K562 (cell line): ENCODE results near the gene ZNF296. TPM values are rescaled to one million over a fixed set of nuclear protein-coding genes. Genes with fewer than 3 reads are reported as not detected.

Experiments
- ATAC-seq: fragments of 200-7000 bp; cut with Tn5 transposase; 3 replicates; pipeline ENCODE4 v1.9.1; 2020; ENCODE audit warnings: moderate library complexity
- BruUV-seq: library from RNA; stranded (reverse); fragments of 400-500 nt; replicated peaks from 2 replicates; lab custom pipeline; 2021; lab: Mats Ljungman, UMichigan
- CTCF ChIA-PET: fragments of 300-600 bp; formaldehyde crosslinking; extraction: SDS; loops from one replicate; lab custom pipeline; 2021; ENCODE audit warnings: low intra/inter-chr PET ratio; lab: Yijun Ruan, JAX
- POLR2A ChIA-PET: fragments of 300-600, 350-650 bp; sonication (Branson Sonifier 250); formaldehyde crosslinking; extraction: SDS; loops from one replicate; lab custom pipeline; 2021; ENCODE audit warnings: antibody characterized with exemption, inconsistent platforms; lab: Yijun Ruan, JAX
- DNase-seq, 4 experiments: peaks; one replicate each; pipeline versions ENCODE4 v3.0.0 to v3.0.0-alpha.2; 2011 to 2018; ENCODE audit warnings: low spot score in 3 of 4, mixed read lengths in 3 of 4; ENCODE audit errors: extremely low read depth in 1 of 4
- FAIRE-seq: peaks from 2 replicates; lab custom pipeline; 2011; peaks lifted over from hg19 to GRCh38; lab: Jason Lieb, UNC
- H2AFZ ChIP-seq: 2 replicates; pipeline ENCODE4 v1.6.0; 2011; ENCODE audit warnings: low read depth, low read length, control low read depth, inconsistent platforms
- H3K27ac ChIP-seq: fragments of 200-600 bp; 3 replicates; pipeline ENCODE4 v1.8.0; 2011; ENCODE audit warnings: low read depth, mild to moderate bottlenecking, control low read depth, inconsistent platforms, low read length, moderate library complexity, mixed read lengths; ENCODE audit errors: extremely low read depth
- H3K27me3 ChIP-seq, 2 experiments: fragments of 300-600 bp in 1 of 2; 2 replicates in 1 of 2; 3 replicates in 1 of 2; pipeline versions ENCODE4 v1.6.0 to v1.8.0; 2011; ENCODE audit warnings: inconsistent platforms in 2 of 2, low read length in 2 of 2, mild to moderate bottlenecking in 1 of 2, mixed read lengths in 1 of 2, moderate library complexity in 1 of 2; ENCODE audit not compliant: control insufficient read depth in 2 of 2, insufficient read depth in 2 of 2
- H3K36me3 ChIP-seq: fragments of 300-600 bp; 3 replicates; pipeline ENCODE4 v1.8.0; 2011; ENCODE audit warnings: mild to moderate bottlenecking, low read length, inconsistent platforms; ENCODE audit not compliant: control insufficient read depth, insufficient read depth
- H3K4me1 ChIP-seq, 2 experiments: fragments of 200-600 bp in 1 of 2; replicated peaks in 1 of 2; 2 replicates in 1 of 2; 3 replicates in 1 of 2; pipeline versions ENCODE4 v1.5.1 to v1.8.0; 2011; ENCODE audit warnings: inconsistent platforms in 2 of 2, low read length in 2 of 2, mild to moderate bottlenecking in 1 of 2, mixed read lengths in 1 of 2, moderate library complexity in 1 of 2; ENCODE audit not compliant: control insufficient read depth in 2 of 2, insufficient read depth in 2 of 2
- H3K4me2 ChIP-seq: 2 replicates; pipeline ENCODE4 v1.6.1; 2011; ENCODE audit warnings: low read length, control low read depth, inconsistent platforms, mixed read lengths; ENCODE audit not compliant: insufficient read depth
- H3K4me3 ChIP-seq: fragments of 200-600 bp; sonication (generic), shearing (Covaris generic); 2 replicates; pipeline ENCODE4 v1.5.1; 2016; ENCODE audit warnings: control low read depth, inconsistent platforms
- H3K79me2 ChIP-seq: fragments of 200-600 bp; 3 replicates; pipeline ENCODE4 v1.8.0; 2011; ENCODE audit warnings: low read length, inconsistent platforms; ENCODE audit not compliant: control insufficient read depth, insufficient read depth
- H3K9ac ChIP-seq, 2 experiments: 2 replicates each; pipeline versions ENCODE4 v1.6.0 to v1.6.1; 2011; ENCODE audit warnings: low read depth in 2 of 2, low read length in 2 of 2, control low read depth in 1 of 2, inconsistent platforms in 1 of 2, mild to moderate bottlenecking in 1 of 2, mixed read lengths in 1 of 2; ENCODE audit not compliant: insufficient read depth in 1 of 2
- H3K9me1 ChIP-seq: one replicate; pipeline ENCODE4 v1.6.0; 2011; ENCODE audit warnings: inconsistent platforms, mild to moderate bottlenecking, low read length, moderate library complexity; ENCODE audit not compliant: control insufficient read depth, insufficient read depth
- H3K9me3 ChIP-seq: replicated peaks from 2 replicates; pipeline ENCODE4 v1.5.1; 2011; ENCODE audit warnings: low read depth, low read length, inconsistent platforms; ENCODE audit not compliant: control insufficient read depth, insufficient read depth
- H4K20me1 ChIP-seq: replicated peaks from 2 replicates; pipeline ENCODE4 v1.6.1; 2011; ENCODE audit warnings: low read length, inconsistent platforms, mixed read lengths; ENCODE audit not compliant: control insufficient read depth, insufficient read depth
- ARHGAP35 ChIP-seq: fragments of 450-650 bp; IDR thresholded peaks from 2 replicates; pipeline ENCODE4 v1.6.1; 2018; ENCODE audit not compliant: partially characterized antibody
- BRD9 ChIP-seq: fragments of 450-650 bp; IDR thresholded peaks from 2 replicates; pipeline ENCODE4 v1.6.1; 2018; ENCODE audit warnings: low read depth; ENCODE audit not compliant: partially characterized antibody
- EZH2 ChIP-seq: IDR thresholded peaks from 2 replicates; pipeline ENCODE4 v1.6.1; 2012; ENCODE audit warnings: low read depth, mild to moderate bottlenecking, inconsistent platforms, low read length, borderline replicate concordance
- FOXM1 ChIP-seq, 2 experiments: fragments of 450-650 bp in 1 of 2; sonication (generic) in 1 of 2; formaldehyde crosslinking in 1 of 2; IDR thresholded peaks; 2 replicates each; pipeline versions ENCODE4 v1.6.1 to v1.9.0; 2017 to 2022; ENCODE audit warnings: low read depth in 2 of 2, mild to moderate bottlenecking in 2 of 2, missing genetic modification reagents in 1 of 2, moderate library complexity in 1 of 2
- GTF2A2 ChIP-seq: IDR thresholded peaks from 2 replicates; pipeline ENCODE4 v1.6.1; 2016; ENCODE audit warnings: mild to moderate bottlenecking, missing genetic modification characterization, missing compliant biosample characterization
- HCFC1 ChIP-seq: IDR thresholded peaks from 2 replicates; pipeline ENCODE4 v1.6.1; 2012; ENCODE audit warnings: low read depth, low read length, improper control_type of control experiment
- ZEB2 ChIP-seq: fragments of 450-650 bp; IDR thresholded peaks from 2 replicates; pipeline ENCODE4 v1.6.1; 2016
- ZNF282 ChIP-seq: sonication (generic); formaldehyde crosslinking; IDR thresholded peaks from 2 replicates; pipeline ENCODE4 v1.8.1; 2023; ENCODE audit warnings: missing genetic modification reagents
- WGBS: fragments of 100-300 bp; shearing (Covaris generic); methylation state at CpG from one replicate; pipeline ENCODE4 v1.1.6; 2016; ENCODE audit warnings: low coverage, mixed read lengths; ENCODE audit not compliant: insufficient coverage; ENCODE audit errors: missing lambda C conversion rate; 5-methylcytosine and 5-hydroxymethylcytosine counted together
- in situ Hi-C: fragments of 300-500 bp; cut with MboI; formaldehyde crosslinking; loops from 4 replicates; pipeline ENCODE4 v1.15.0; 2018; ENCODE audit warnings: inconsistent platforms, mixed read lengths
- intact Hi-C: fragments of 100-400 bp; cut with micrococcal nuclease; formaldehyde crosslinking; loops from 2 replicates; pipeline ENCODE4 v1.14.2; 2022
- polyA plus RNA-seq, 8 experiments: library from polyadenylated mRNA; depleted of rRNA in 4 of 8; stranded (reverse) in 5 of 8; unstranded in 3 of 8; fragments of >200 nt; fragmentation: Nextera tagmentation in 2 of 8; fragmentation: Illumina TruSeq in 1 of 8; extraction: Ambion mirVana in 2 of 8; extraction: Trizol in 1 of 8; gene quantifications; 2 replicates each; pipeline versions ENCODE4 v1.2.1 to v1.2.3, GENCODE V29; 2011 to 2014; ENCODE audit warnings: inconsistent platforms in 1 of 8, missing spikeins in 1 of 8
- total RNA-seq, 7 experiments: library from RNA; depleted of rRNA in 6 of 7; stranded (reverse); fragments of >200 nt in 6 of 7; fragmentation: Illumina TruSeq in 2 of 7; extraction: Trizol in 2 of 7; gene quantifications; 2 replicates each; pipeline versions ENCODE4 v1.2.1 to v1.2.3, GENCODE V29; 2011 to 2021; ENCODE audit warnings: low replicate concordance in 1 of 7
- TF ChIP-seq, protein P1 (sequence below), 2 experiments: IDR thresholded peaks; 2 replicates each; pipeline ENCODE4 v1.6.1; 2012; ENCODE audit warnings: improper control_type of control experiment in 2 of 2, low read depth in 2 of 2, low read length in 2 of 2, borderline replicate concordance in 1 of 2

Gene ZNF296
- total and polyA plus RNA-seq, 9 of the 15 experiments (the other 6 are each of a cell fraction or from before 2014, with no cell fraction given), result 0.03 to 8.8 (median 0.47) TPM; not detected in 1

DNA sequence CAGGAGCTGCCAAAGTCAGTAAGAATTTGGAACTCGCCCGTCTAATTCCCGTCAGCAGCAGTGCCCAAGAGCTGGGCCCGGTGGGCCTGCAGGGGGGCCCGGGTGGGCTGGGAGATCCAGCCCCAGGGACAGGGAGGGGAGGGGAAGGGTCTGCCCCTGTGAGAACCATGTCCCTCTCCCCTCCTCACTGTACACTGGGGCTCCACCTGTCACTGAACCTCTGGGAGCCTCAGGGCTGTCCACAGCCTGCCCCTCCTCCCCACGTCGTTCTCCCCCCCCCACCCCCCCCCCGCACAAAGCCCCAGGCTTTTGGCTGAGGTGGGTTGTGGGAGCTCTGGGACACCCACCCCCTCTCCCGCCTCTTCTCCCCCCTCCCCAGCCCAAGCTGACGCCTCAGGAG is 8.2 kb downstream of the ZNF296 start:
- WGBS, result no CpG with 5 or more reads among the region's 10 CpGs
- Histone ChIP-seq H3K27me3 (no peaks in the 10 kb centered on the region), H4K20me1 (peaks cover 4% of the 10 kb centered on the region; the same call in 1 of the 2 replicates), H3K4me3 (no peak overlapping the region), H3K79me2 (0 out of 3 replicates have a peak, but pooled peaks cover 4% of the 10 kb centered on the region), H3K9ac (no peak overlapping the region; a peak in 1 of 4 replicates), H3K27ac (no peak overlapping the region), H3K4me1 (peaks cover 0 to 29% of the 10 kb centered on the region in 2 experiments; a peak in 2 of 5 replicates), H3K9me1 (no peaks in the 10 kb centered on the region), H2AFZ (no peak overlapping the region), H3K4me2 (no peak overlapping the region), H3K36me3 (peaks cover 81% of the 10 kb centered on the region; the same call in 2 of the 3 replicates), H3K9me3 (no peaks in the 10 kb centered on the region)
- TF ChIP-seq GTF2A2 (tag) (no peak), BRD9 (no peak), EZH2 (no peak), FOXM1 (IDR thresholded peaks at IDR 0.05; ENCODE audit: low read depth) (no peak), FOXM1 (CRISPR knock-in tag; IDR thresholded peaks at IDR 0.05; ENCODE audit: low read depth) (no peak), ZEB2 (no peak), ZNF282 (CRISPR knock-in tag) (no peak), HCFC1 (no peak), ARHGAP35 (no peak)
- TF ChIP-seq, protein P1, sequence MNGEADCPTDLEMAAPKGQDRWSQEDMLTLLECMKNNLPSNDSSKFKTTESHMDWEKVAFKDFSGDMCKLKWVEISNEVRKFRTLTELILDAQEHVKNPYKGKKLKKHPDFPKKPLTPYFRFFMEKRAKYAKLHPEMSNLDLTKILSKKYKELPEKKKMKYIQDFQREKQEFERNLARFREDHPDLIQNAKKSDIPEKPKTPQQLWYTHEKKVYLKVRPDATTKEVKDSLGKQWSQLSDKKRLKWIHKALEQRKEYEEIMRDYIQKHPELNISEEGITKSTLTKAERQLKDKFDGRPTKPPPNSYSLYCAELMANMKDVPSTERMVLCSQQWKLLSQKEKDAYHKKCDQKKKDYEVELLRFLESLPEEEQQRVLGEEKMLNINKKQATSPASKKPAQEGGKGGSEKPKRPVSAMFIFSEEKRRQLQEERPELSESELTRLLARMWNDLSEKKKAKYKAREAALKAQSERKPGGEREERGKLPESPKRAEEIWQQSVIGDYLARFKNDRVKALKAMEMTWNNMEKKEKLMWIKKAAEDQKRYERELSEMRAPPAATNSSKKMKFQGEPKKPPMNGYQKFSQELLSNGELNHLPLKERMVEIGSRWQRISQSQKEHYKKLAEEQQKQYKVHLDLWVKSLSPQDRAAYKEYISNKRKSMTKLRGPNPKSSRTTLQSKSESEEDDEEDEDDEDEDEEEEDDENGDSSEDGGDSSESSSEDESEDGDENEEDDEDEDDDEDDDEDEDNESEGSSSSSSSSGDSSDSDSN (IDR thresholded peaks at IDR 0.05; ENCODE audit: borderline replicate concordance in 1 of 2, low read depth in 2 of 2, low read length in 2 of 2), result no peak
- ChIA-PET POLR2A (interaction anchor here (0.6 to 1.2 kb wide), 3 partner anchors 15 to 271 kb away, joined by 3 to 6 read pairs (median 5); partner anchors contain the start of gene CLASRP), CTCF (no interaction called here)
- DNase-seq, result no peak
- BruUV-seq, result no TSS peak
- intact Hi-C loops (no loop called here), in situ Hi-C loops (no loop called here)
- FAIRE-seq, result no peak
- ATAC-seq, result no peak
